HG02623 (cell line): ENCODE measurements around the gene OSBPL5.

ENCODE experiments used
- ATAC-seq: cut with Tn5 transposase; IDR thresholded peaks from one replicate; pipeline ENCODE4 v1.9.1; 2021; ENCODE audit warnings: moderate library complexity; ENCODE audit not compliant: unreplicated experiment

The OSBPL5 gene

GRCh38 chr11:3105791-3106735, 59.0 kb downstream of the OSBPL5 start:
- no peak for ATAC-seq

- no peak for ATAC-seq
These were observed 59.9 kb downstream of the OSBPL5 start for GRCh38 chr11:3104961-3105790.

- ATAC-seq = no peak
These were observed 60.9 kb downstream of the OSBPL5 start for GRCh38 chr11:3104051-3104714.

GRCh38 chr11:3103076-3103475, 62.0 kb downstream of the OSBPL5 start:
- no peak for ATAC-seq

- ATAC-seq = no peak
These were observed 62.5 kb downstream of the OSBPL5 start for GRCh38 chr11:3102641-3102921.

- no peak for ATAC-seq
These were observed 63.0 kb downstream of the OSBPL5 start for GRCh38 chr11:3101921-3102640.

- ATAC-seq = no peak
These were observed 65.9 kb downstream of the OSBPL5 start for GRCh38 chr11:3099178-3099577.

- ATAC-seq = no peak
These were observed 68.1 kb downstream of the OSBPL5 start for GRCh38 chr11:3096909-3097530.

- ATAC-seq = no peak
These were observed 69.3 kb downstream of the OSBPL5 start for GRCh38 chr11:3095712-3096361.

- no peak for ATAC-seq
These were observed 70.8 kb downstream of the OSBPL5 start for GRCh38 chr11:3094223-3094824.

- no peak for ATAC-seq
These were observed 71.6 kb downstream of the OSBPL5 start for GRCh38 chr11:3093281-3094191.

- ATAC-seq = no peak
These were observed 72.4 kb downstream of the OSBPL5 start for GRCh38 chr11:3092603-3093141.

GRCh38 chr11:3091846-3092602, 73.1 kb downstream of the OSBPL5 start:
- no peak for ATAC-seq

- ATAC-seq = no peak
These were observed 73.8 kb downstream of the OSBPL5 start for GRCh38 chr11:3091081-3091845.

- no peak for ATAC-seq
These were observed 74.8 kb downstream of the OSBPL5 start for GRCh38 chr11:3090096-3090901.
